K562 (cell line): ENCODE results near the gene HIVEP3. TPM values are rescaled to one million over a fixed set of nuclear protein-coding genes. Genes with fewer than 3 reads are reported as not detected.

ENCODE experiments used
- ELF2 ChIP-seq: fragments of 250-450 bp; sonication (Bioruptor Pico); IDR thresholded peaks from 2 replicates; pipeline ENCODE4 v1.5.0; 2021; ENCODE audit warnings: mild to moderate bottlenecking
- PCBP1 ChIP-seq: fragments of 200-400 bp; formaldehyde crosslinking; IDR thresholded peaks from 2 replicates; pipeline ENCODE4 v1.6.1; 2018; ENCODE audit warnings: mild to moderate bottlenecking, low read depth, low read length; ENCODE audit not compliant: poor library complexity, severe bottlenecking
- polyA plus RNA-seq, 8 experiments: library from polyadenylated mRNA; depleted of rRNA in 4 of 8; stranded (reverse) in 5 of 8; unstranded in 3 of 8; fragments of >200 nt; fragmentation: Nextera tagmentation in 2 of 8; fragmentation: Illumina TruSeq in 1 of 8; extraction: Ambion mirVana in 2 of 8; extraction: Trizol in 1 of 8; gene quantifications; 2 replicates each; pipeline versions ENCODE4 v1.2.1 to v1.2.3, GENCODE V29; 2011 to 2014; ENCODE audit warnings: inconsistent platforms in 1 of 8, missing spikeins in 1 of 8
- total RNA-seq, 7 experiments: library from RNA; depleted of rRNA in 6 of 7; stranded (reverse); fragments of >200 nt in 6 of 7; fragmentation: Illumina TruSeq in 2 of 7; extraction: Trizol in 2 of 7; gene quantifications; 2 replicates each; pipeline versions ENCODE4 v1.2.1 to v1.2.3, GENCODE V29; 2011 to 2021; ENCODE audit warnings: low replicate concordance in 1 of 7
- TF ChIP-seq, protein P1 (sequence below): fragments of 450-650 bp; formaldehyde crosslinking; IDR thresholded peaks from 2 replicates; pipeline ENCODE4 v1.4.0; 2020; ENCODE audit warnings: mild to moderate bottlenecking, moderate library complexity
- TF ChIP-seq, protein P2 (sequence below), 2 experiments: fragments of 450-650 bp; formaldehyde crosslinking in 1 of 2; IDR thresholded peaks; 2 replicates each; pipeline versions ENCODE4 v1.4.0 to v1.6.1; 2014 to 2020; ENCODE audit warnings: mild to moderate bottlenecking in 2 of 2, borderline replicate concordance in 1 of 2, low read depth in 1 of 2

The HIVEP3 gene
- total and polyA plus RNA-seq, 9 of the 15 experiments (the other 6 are each of a cell fraction or from before 2014, with no cell fraction given): 0.09 to 0.58 (median 0.34) TPM; not detected in 1

DNA sequence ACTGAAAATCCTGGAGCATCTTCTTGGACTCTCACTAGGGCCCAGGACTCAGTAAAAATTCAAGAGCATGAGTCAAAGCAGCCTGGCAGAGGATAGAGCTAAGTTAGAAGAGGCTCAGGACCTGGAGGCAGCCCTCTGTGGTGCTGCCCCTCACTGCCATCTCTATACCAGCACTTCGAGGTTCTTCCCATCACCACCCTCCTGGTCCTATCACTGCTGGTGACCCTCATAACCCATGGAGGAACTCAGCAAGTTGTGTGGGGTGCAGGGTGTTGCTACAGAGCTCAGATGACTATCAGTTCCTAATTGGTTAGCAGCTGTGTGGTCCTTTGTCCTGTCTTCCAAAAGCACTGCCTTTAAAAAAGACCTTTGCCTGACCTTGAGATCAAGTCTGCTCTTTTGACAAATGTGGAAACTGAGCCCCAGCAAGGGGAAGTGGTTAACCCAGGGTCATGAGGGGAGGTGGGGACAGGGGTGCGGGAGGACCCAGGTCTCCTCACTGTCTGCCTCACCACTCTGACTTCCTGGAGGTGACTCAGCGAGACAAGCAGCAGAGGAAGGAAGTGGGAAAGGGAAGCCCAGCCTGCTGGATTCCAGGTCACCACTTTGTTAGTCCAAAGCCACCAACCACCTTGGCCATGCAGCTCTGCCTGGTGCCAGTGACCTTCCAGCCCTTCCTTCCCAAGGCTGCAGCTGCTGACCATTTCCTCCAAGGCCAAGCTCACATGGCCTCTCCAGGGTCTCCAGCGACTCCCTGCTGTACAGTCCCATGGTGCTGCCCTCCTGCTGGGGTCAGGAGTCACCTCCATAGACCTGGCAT is 234.8 kb downstream of the HIVEP3 start (continued):
- no peak for TF ChIP-seq PCBP1
- TF ChIP-seq, protein P1, sequence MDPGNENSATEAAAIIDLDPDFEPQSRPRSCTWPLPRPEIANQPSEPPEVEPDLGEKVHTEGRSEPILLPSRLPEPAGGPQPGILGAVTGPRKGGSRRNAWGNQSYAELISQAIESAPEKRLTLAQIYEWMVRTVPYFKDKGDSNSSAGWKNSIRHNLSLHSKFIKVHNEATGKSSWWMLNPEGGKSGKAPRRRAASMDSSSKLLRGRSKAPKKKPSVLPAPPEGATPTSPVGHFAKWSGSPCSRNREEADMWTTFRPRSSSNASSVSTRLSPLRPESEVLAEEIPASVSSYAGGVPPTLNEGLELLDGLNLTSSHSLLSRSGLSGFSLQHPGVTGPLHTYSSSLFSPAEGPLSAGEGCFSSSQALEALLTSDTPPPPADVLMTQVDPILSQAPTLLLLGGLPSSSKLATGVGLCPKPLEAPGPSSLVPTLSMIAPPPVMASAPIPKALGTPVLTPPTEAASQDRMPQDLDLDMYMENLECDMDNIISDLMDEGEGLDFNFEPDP: no peak
- no peak for TF ChIP-seq ELF2 (CRISPR knock-in tag)
- TF ChIP-seq, protein P2, sequence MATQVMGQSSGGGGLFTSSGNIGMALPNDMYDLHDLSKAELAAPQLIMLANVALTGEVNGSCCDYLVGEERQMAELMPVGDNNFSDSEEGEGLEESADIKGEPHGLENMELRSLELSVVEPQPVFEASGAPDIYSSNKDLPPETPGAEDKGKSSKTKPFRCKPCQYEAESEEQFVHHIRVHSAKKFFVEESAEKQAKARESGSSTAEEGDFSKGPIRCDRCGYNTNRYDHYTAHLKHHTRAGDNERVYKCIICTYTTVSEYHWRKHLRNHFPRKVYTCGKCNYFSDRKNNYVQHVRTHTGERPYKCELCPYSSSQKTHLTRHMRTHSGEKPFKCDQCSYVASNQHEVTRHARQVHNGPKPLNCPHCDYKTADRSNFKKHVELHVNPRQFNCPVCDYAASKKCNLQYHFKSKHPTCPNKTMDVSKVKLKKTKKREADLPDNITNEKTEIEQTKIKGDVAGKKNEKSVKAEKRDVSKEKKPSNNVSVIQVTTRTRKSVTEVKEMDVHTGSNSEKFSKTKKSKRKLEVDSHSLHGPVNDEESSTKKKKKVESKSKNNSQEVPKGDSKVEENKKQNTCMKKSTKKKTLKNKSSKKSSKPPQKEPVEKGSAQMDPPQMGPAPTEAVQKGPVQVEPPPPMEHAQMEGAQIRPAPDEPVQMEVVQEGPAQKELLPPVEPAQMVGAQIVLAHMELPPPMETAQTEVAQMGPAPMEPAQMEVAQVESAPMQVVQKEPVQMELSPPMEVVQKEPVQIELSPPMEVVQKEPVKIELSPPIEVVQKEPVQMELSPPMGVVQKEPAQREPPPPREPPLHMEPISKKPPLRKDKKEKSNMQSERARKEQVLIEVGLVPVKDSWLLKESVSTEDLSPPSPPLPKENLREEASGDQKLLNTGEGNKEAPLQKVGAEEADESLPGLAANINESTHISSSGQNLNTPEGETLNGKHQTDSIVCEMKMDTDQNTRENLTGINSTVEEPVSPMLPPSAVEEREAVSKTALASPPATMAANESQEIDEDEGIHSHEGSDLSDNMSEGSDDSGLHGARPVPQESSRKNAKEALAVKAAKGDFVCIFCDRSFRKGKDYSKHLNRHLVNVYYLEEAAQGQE (IDR thresholded peaks at IDR 0.05; ENCODE audit: borderline replicate concordance): no peak
- TF ChIP-seq, protein P2 (CRISPR knock-in tag; IDR thresholded peaks at IDR 0.05; ENCODE audit: low read depth): no peak
